HUES48 (cell line): ENCODE data around the gene TMPRSS9.

Experiments
- H3K27ac ChIP-seq: one replicate; pipeline ENCODE4 v1.7.0; 2013; ENCODE audit warnings: low read depth, low read length, inconsistent platforms
- H3K27me3 ChIP-seq: 2 replicates; pipeline ENCODE4 v1.6.1; 2013; ENCODE audit warnings: mild to moderate bottlenecking, low read length; ENCODE audit not compliant: control insufficient read depth, insufficient read depth
- H3K36me3 ChIP-seq: 2 replicates; pipeline ENCODE4 v1.6.1; 2013; ENCODE audit warnings: low read length; ENCODE audit not compliant: control insufficient read depth, insufficient read depth
- H3K4me1 ChIP-seq: 2 replicates; pipeline ENCODE4 v1.6.1; 2013; ENCODE audit warnings: mild to moderate bottlenecking, low read length; ENCODE audit not compliant: control insufficient read depth, insufficient read depth
- H3K4me3 ChIP-seq: 2 replicates; pipeline ENCODE4 v1.5.1; 2013; ENCODE audit warnings: mild to moderate bottlenecking, low read depth, low read length
- H3K9ac ChIP-seq: 2 replicates; pipeline ENCODE4 v1.6.1; 2013; ENCODE audit warnings: mild to moderate bottlenecking, low read depth, low read length, moderate library complexity
- H3K9me3 ChIP-seq: 2 replicates; pipeline ENCODE4 v1.6.1; 2013; ENCODE audit warnings: low read length; ENCODE audit not compliant: control insufficient read depth, insufficient read depth

The TMPRSS9 gene

GRCh38 chr19:2320939-2321338 lies 39.1 kb upstream of the TMPRSS9 start:
- no peaks in the 10 kb centered on the region for H3K27me3 ChIP-seq
- peaks cover 30% of the 10 kb centered on the region for H3K36me3 ChIP-seq
- H3K4me1 ChIP-seq = 0 out of 2 replicates have a peak, but pooled peaks cover 6% of the 10 kb centered on the region
- no peaks in the 10 kb centered on the region for H3K9me3 ChIP-seq
- no peak overlapping the region for H3K9ac ChIP-seq
- no peak overlapping the region for H3K4me3 ChIP-seq
- no peak overlapping the region for H3K27ac ChIP-seq

- Histone ChIP-seq H3K27ac (no peak overlapping the region), H3K27me3 (no peaks in the 10 kb centered on the region), H3K36me3 (peaks cover 32% of the 10 kb centered on the region), H3K4me1 (no peaks in the 10 kb centered on the region), H3K4me3 (no peak overlapping the region), H3K9me3 (no peaks in the 10 kb centered on the region), H3K9ac (no peak overlapping the region)
These were observed 38.3 kb upstream of the TMPRSS9 start for GRCh38 chr19:2321565-2322283.

GRCh38 chr19:2323707-2324106 lies 36.4 kb upstream of the TMPRSS9 start:
- H3K9ac ChIP-seq = no peak overlapping the region
- H3K27me3 ChIP-seq = no peaks in the 10 kb centered on the region
- no peak overlapping the region for H3K27ac ChIP-seq
- no peak overlapping the region for H3K4me3 ChIP-seq
- H3K4me1 ChIP-seq = peaks cover 7% of the 10 kb centered on the region
- H3K36me3 ChIP-seq = peaks cover 32% of the 10 kb centered on the region
- no peaks in the 10 kb centered on the region for H3K9me3 ChIP-seq

GRCh38 chr19:2324220-2324948 lies 35.7 kb upstream of the TMPRSS9 start:
- Histone ChIP-seq H3K27me3 (no peaks in the 10 kb centered on the region), H3K4me3 (no peak overlapping the region), H3K4me1 (peaks cover 10% of the 10 kb centered on the region), H3K36me3 (peaks cover 32% of the 10 kb centered on the region), H3K9ac (no peak overlapping the region), H3K27ac (no peak overlapping the region), H3K9me3 (no peaks in the 10 kb centered on the region)

GRCh38 chr19:2325281-2326046 lies 34.6 kb upstream of the TMPRSS9 start:
- Histone ChIP-seq H3K4me1 (peaks cover 16% of the 10 kb centered on the region), H3K9me3 (no peaks in the 10 kb centered on the region), H3K27me3 (no peaks in the 10 kb centered on the region), H3K36me3 (peaks cover 32% of the 10 kb centered on the region), H3K27ac (no peak overlapping the region), H3K4me3 (no peak overlapping the region), H3K9ac (no peak overlapping the region)

GRCh38 chr19:2326699-2327360 lies 33.2 kb upstream of the TMPRSS9 start:
- H3K36me3 ChIP-seq = peaks cover 28% of the 10 kb centered on the region
- no peaks in the 10 kb centered on the region for H3K9me3 ChIP-seq
- H3K4me1 ChIP-seq = peaks cover 30% of the 10 kb centered on the region
- H3K4me3 ChIP-seq = no peak overlapping the region
- no peaks in the 10 kb centered on the region for H3K27me3 ChIP-seq
- no peak overlapping the region for H3K9ac ChIP-seq
- peak overlapping the region; percentile 95 for H3K27ac ChIP-seq

- peaks cover 30% of the 10 kb centered on the region for H3K4me1 ChIP-seq
- peak overlapping the region; percentile 99 for H3K4me3 ChIP-seq
- H3K9ac ChIP-seq = peak overlapping the region; percentile 90
- H3K9me3 ChIP-seq = no peaks in the 10 kb centered on the region
- peaks cover 21% of the 10 kb centered on the region for H3K36me3 ChIP-seq
- no peaks in the 10 kb centered on the region for H3K27me3 ChIP-seq
- peak overlapping the region; percentile 95 for H3K27ac ChIP-seq
These were observed 32.2 kb upstream of the TMPRSS9 start for GRCh38 chr19:2327773-2328400.

- Histone ChIP-seq H3K27me3 (no peaks in the 10 kb centered on the region), H3K9ac (peak within 1 kb of the TSS; percentile 90), H3K4me3 (peak within 1 kb of the TSS; percentile 99), H3K4me1 (peaks cover 30% of the 10 kb centered on the region), H3K9me3 (no peaks in the 10 kb centered on the region), H3K36me3 (peaks cover 21% of the 10 kb centered on the region), H3K27ac (peak within 1 kb of the TSS; percentile 95)
These were observed 31.5 kb upstream of the TMPRSS9 start, which contains the start of the genes LSM7 and SPPL2B for GRCh38 chr19:2328401-2329148. TSS of gene LSM7 (minus strand) at chr19:2328586. CDS start at chr19:2328566, 20 bp downstream. TSS of gene SPPL2B (plus strand) at chr19:2328684. CDS start at chr19:2328710, 26 bp downstream.

- peaks cover 19% of the 10 kb centered on the region for H3K36me3 ChIP-seq
- peak overlapping the region; percentile 99 for H3K4me3 ChIP-seq
- H3K9ac ChIP-seq = peak overlapping the region; percentile 90
- peaks cover 30% of the 10 kb centered on the region for H3K4me1 ChIP-seq
- H3K9me3 ChIP-seq = no peaks in the 10 kb centered on the region
- peak overlapping the region; percentile 95 for H3K27ac ChIP-seq
- no peaks in the 10 kb centered on the region for H3K27me3 ChIP-seq
These were observed 31.0 kb upstream of the TMPRSS9 start for GRCh38 chr19:2329149-2329478.

- Histone ChIP-seq H3K36me3 (peaks cover 16% of the 10 kb centered on the region; the same call in 1 of the 2 replicates), H3K9ac (no peak overlapping the region), H3K4me1 (peaks cover 30% of the 10 kb centered on the region), H3K27ac (no peak overlapping the region), H3K4me3 (peak overlapping the region; percentile 99), H3K9me3 (no peaks in the 10 kb centered on the region), H3K27me3 (no peaks in the 10 kb centered on the region)
These were observed 30.6 kb upstream of the TMPRSS9 start for GRCh38 chr19:2329501-2329916.
